Stimulated activated CD8-positive, alpha-beta memory T cell treated with anti-CD3 and anti-CD28 coated beads, Interleukin-12 subunit alpha, Interleukin-12 subunit beta, amount 100 ng/mL, for 24 hours (primary cell): ENCODE results near the gene EXOC7.

Experiments
- DNase-seq: peaks from one replicate; pipeline ENCODE4 v3.0.0-alpha.2; 2020; ENCODE audit errors: extremely low read depth

The EXOC7 gene

GRCh38 chr17:76103274-76104139 lies at the start of gene EXOC7:
Gene EXOC7, minus strand, starts transcription at chr17:76103787. Its CDS starts 95 bp downstream, at chr17:76103692.
- DNase-seq, result peak; percentile 79

DNA sequence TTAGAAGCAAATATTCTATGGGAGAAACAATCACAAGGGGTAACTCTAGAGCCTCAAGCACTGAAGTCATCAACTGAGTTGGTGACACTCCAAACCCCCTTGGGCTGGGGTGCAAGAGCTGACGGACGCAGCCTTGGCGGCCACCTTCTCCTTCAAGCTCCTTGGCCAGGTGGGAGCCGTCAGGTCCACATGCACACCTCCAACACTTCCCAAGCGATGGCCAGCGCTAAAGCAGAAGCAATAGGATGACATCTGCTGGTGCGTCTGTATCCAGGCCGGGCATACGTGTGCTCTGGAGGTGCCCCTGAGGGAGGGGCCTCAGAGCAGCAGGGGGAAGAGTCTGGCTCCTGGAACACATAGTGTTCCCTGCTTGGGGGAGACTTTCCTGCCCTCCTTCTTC lies 49.6 kb upstream of the EXOC7 start:
- DNase-seq, result no peak

DNA sequence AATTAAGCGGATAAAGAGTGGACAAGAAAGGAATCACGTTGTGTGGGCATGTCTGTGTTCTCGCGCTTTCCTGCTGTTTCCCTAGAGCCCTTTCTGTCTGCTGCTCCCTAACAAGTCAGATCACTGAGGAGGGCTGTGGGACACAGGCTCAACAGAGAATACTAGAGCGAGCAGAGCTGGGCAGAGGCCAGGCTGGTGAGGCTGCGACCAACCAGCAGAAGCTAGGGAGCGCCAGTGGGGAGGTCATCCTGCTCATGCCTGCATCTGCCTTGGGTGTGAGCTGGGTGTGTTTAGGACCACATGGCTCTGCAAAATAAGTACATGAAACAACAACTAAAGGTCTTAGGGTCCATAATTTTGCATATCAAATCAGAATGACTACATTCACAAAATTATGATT lies 49.0 kb upstream of the EXOC7 start:
- no peak for DNase-seq

DNA sequence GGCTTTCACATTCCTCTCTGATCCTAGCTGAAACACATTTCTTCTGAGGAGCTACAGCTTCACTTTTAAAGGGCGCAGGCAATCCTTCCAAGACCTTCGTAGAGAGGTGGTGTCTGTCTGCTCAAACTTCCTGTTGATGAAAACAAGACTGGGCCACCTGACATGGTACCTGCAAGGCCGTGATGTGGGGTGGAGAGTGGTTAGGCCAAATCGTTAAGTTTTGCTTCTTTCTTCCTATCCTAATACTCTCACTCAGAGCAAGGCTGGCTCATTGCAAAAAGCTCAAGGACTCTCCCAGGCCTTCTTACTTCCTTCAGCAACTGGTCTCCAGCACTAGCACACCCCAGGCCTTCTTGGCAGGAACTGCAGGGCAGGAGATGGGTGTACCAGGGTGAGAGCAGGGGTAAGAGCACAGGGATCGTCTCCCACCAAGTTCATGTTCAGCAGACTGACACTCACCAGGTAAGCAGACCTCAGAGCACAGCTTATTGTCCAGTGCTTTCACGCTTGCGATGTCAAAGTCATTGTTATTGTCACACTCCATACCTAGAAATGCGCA lies 48.4 kb upstream of the EXOC7 start:
- no peak for DNase-seq

GRCh38 chr17:76150712-76151622 lies 47.4 kb upstream of the EXOC7 start:
- no peak for DNase-seq

DNA sequence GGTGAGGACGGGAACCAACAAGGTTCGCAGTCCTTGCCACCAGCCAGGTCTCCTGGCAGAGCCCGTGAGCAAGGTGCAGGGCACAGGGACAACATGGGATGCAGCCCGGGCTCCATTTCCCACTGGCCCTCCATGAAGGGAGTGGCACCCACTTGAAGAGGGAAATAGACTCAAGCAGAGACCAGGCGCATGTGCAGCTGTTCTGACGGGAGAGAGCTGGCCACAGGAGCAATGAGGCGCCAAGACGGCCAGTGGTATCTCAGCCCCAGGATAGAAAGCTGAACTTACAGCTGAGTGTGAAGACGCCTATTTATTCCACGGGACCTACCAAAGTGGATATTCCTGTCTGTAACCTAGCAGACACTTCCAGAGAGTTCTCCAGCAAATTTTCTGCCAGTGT lies 45.6 kb upstream of the EXOC7 start:
- DNase-seq, result no peak

DNA sequence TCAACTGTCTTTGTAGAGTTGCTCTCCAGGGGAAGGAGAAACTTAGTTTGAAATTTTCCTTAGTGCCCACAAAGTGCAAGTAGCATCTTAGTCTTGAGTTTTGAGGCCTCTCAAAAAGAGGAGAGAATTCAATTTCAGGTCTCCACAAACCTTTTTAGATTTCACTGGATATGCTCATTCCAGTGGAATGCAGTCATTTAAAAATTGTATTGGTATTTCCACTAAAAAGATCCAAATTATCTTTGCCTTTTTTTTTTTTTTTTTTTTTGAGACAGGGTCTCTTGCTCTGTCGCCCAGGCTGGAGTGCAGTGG lies 44.4 kb upstream of the EXOC7 start:
- no peak for DNase-seq

DNA sequence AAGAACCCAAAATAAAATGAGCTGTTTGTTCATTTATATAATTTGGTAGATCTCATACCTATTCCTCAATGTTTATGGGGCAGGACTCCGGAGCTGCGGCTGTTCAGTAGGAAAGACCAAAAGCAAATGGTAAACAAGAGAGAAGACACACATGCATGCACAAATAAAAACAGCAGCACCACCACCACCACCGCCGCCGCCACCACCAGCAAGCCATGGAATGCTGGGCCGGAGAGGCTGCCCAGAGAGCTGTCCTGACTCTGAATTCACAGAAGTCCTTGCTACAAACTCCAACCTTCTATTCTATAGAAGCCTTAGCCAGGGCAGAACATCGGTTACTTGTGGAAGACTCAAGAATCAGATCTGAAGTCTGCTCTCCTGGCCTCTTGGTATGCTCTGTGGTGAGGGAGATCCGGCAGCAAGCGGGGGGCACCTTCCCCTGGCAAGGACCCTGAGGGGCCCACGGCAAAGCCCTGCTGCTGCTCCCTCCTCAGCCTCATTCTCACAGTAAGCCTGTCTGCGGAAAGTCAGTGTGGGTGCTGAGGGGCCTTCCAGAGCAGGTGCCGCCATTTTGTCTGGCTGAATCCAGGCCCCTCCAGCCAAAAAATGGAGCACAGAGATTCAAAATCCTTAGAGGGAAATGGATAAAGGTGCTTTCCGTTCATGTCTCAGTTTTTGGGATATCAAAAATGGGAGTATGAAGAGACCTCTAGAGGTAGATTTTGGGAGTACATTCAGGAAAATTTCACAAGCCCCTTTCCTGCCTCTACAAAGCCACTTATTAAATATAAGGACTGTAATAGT lies 43.8 kb upstream of the EXOC7 start:
- no peak for DNase-seq

DNA sequence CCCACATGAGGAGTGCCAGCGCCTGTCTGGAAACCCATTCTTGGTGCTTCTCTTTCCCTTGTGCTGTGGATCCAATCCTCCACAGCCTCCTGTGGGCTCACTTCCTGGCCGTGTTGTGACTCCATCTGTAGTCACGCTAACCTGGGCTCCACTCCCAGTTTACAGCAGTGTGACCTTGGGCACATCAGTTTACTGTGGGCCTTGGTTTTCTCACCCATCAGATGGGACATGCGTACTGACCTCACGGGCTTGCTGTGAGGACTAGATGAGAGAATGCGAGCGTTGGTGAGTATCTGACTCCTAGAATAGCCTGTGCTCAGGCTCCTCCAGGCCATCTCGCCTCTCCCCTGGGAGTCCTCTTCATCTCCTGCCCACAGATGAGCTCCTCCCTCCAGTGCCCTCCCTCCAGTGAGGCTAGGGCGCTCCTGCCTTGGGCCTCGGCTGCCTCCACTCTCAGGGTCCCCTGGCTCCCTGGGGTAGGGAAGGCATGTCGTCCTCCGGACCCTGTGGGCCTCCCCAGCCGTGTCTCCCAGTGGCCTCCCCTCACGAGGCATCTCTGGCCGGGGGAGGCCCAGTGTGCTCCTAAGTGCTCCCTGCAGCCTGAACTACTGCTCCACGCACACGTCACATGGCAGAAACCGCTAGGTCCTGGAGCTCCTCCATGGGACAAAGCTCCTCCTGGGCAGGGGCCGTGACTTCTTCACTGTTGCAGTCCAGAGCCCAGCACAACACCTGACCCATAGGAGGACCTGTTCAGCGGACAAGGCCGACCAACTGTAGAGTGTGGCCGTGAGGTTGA lies 42.7 kb upstream of the EXOC7 start:
- DNase-seq, result no peak

DNA sequence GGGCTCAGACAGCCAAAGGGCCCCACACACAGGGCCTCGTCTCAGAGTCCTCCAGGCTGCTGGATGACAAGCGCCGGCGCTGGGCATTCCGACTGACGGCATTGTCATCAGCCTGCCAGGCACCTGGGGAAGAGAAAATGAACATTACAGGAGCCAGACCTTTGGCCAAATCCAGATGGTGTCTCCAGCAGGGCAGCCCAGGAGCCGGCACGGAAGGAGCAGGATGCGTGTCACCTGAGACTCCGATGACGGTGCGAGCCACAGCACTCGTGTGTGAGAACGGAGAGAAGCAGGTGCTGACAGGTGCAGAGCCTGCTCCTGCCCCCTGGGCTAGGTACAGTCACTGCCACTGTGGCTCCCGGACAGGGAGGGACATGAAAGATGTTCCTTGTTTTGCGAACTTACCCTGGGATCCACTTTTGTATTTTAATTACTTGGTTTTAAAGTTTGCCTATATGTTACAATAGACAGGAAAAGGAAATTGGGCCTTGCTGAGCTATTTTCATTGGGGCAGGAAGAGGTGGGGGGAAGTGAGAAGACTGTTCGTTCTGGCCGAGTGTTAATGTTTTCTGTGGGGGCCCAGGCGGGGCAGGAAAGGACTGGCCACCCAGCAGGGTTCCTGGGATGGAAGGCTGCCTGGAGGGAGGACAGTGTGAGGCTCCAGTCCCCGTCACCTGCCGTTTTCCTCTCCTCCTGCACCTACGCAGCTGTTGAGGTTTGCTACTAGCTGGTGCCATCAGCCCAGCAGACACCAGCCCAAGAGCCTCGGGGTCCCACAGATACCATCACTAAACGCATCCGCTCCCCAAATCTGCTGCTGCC lies 41.9 kb upstream of the EXOC7 start:
- no peak for DNase-seq

DNA sequence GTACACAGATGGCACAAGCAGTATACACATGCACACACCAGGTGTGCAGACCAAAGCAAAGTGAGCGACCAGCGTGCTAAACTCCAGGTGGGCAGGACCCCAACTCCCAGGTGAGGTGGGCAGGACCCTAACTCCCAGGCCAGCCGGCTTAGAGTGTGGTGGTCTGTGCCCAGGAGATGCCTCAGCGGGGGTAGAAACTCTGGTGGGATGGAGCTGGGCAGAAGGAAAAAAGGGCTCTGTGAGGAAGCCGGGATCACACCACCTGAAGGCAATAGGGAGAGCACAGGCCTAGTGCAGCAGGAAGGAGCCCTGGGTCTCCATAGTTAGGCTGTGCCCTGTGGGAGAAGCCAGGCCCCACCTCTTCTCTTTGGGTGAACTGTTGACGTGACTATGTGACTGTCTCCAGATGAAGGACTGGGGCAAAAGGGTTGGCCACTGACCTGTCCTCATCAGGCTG lies 39.0 kb upstream of the EXOC7 start:
- no peak for DNase-seq

DNA sequence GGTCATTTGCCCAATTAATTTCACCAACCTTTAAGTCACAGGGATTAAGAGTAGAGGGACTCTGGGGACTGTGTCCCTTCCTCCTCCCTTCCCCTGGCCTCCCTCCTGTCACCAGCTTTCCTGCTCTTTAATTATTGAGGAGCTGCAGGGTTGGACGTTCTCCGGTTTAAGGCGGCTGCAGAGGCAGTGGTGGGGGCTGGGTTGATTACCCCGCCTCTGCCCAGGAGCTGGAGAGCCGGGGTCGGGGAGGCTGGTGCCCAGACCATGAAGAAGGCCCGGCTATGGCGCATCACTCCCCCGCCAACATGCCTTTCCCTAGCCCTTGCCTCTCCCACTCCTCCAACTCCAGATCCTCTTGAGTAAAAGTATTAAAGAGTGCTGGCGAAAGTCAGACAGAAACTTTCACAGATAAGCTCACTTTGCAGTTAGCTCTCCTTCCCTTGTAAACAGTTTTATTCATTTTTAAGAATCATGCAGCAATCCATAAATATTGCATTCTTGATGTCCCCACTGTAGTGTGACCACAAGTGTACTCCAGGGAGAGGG lies 38.5 kb upstream of the EXOC7 start:
- no peak for DNase-seq

DNA sequence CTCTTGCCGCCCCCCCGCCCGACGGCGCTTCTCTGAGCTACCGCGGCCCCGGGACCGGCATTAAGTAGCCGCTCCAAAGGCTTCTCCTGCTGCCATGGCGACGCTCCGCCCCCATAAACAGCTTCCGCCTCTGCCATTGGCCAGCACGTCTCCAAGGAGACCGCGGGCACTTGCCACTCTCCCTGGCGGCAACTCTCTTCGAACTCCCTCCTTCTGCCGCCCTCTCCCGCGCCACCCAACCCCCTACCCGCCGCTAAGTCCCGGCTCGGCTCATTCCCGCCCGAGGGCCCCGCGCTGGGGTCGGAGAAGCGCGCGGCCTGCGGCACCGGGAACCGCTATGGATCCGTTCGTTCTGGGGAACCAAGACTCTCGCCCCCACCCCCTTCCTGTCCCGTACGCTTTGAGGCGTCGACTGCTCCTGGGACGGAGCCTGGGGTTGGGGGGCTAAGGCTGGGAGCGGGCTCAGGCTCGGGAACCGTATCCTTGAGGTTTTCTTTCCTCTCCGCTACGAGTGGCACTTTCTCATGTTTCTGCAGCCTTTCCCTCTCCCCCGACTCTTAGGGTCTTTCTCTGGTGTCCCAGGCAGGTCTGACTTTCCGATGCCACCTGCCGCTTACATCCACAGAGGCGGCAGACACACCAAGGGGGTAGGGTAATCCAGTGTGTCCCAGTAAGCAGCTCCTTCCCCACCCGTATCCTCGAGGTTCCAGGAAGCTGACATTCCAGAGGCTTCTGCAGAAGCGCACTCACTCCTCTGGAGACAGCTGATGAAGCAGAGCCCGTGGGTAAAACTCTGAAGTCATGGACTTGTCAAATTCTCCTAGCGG lies 37.8 kb upstream of the EXOC7 start, which contains the start of gene FOXJ1:
Gene FOXJ1, minus strand, starts transcription at position 34 of the 827 bp plus-strand sequence. CDS start 850 bp downstream, outside the sequence.
- peak; percentile 63 for DNase-seq

- DNase-seq, result no peak
These were observed 37.1 kb upstream of the EXOC7 start for GRCh38 chr17:76140661-76141211.

DNA sequence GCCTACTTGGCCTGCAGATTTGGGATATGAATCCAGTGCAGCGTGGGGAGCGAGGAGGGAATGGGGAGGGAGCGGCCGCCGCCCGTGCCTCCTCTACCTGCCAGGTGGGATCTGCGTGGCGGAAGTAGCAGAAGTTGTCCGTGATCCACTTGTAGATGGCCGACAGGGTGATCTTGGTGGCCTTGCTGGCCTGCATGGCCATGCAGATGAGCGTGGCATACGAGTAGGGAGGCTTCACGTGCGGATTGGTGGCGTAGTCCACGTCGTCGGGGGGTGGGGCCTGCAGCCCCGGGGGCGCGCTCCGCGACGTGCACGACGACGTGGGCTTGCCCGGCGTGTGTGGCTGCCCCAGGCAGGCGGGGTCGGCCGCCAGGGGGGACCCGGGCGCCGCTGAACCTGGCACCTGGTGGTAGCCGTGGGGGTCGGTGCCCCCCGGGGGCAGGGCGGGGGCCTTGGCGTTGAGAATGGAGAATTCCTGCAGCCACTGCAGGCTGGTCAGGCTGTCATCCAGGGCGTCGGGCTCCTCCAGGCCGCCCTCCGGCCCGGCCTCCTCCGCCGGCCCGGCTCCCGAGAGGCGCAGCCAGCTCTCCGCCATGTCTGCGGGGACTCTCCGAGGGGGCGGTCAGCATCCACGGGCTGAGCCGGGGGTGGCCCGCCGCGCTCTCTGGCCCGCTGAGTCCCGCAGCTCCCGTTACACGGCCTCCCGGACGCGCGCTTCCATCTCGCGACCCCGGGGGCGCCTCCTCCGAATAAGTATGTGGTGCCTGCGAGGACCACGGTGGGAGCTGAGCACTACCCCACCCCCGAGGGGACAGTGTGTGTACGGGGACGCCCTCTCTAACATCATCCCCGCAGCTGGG lies 36.4 kb upstream of the EXOC7 start:
- DNase-seq, result peak; percentile 33

GRCh38 chr17:76138896-76139752 lies 35.5 kb upstream of the EXOC7 start:
- no peak for DNase-seq
